Calu3 (cell line): ENCODE results near the gene CYP26A1. TPM values are rescaled to one million over a fixed set of nuclear protein-coding genes. Genes with fewer than 3 reads are reported as not detected.

Experiments
- BruUV-seq: library from RNA; stranded (reverse); fragments of 400-500 nt; replicated peaks from 2 replicates; lab custom pipeline; 2021; lab: Mats Ljungman, UMichigan
- CTCF ChIA-PET: fragments of 300-600 bp; sonication (Branson Sonifier 250); formaldehyde crosslinking; loops from one replicate; lab custom pipeline; 2022; ENCODE audit warnings: antibody characterized with exemption; lab: Charles Lee
- DNase-seq: peaks from one replicate; pipeline ENCODE4 v3.0.0; 2022
- H3K27ac Mint-ChIP-seq: one replicate; pipeline ENCODE4 v1.8.0; 2022; ENCODE audit warnings: mixed read lengths; ENCODE audit not compliant: unreplicated experiment
- H3K27me3 Mint-ChIP-seq: one replicate; pipeline ENCODE4 v1.8.0; 2022; ENCODE audit warnings: mixed read lengths; ENCODE audit not compliant: unreplicated experiment
- H3K36me3 Mint-ChIP-seq: one replicate; pipeline ENCODE4 v1.8.0; 2022; ENCODE audit warnings: mild to moderate bottlenecking, moderate library complexity, mixed read lengths; ENCODE audit not compliant: insufficient read depth, unreplicated experiment
- H3K4me1 Mint-ChIP-seq: one replicate; pipeline ENCODE4 v1.8.0; 2022; ENCODE audit warnings: mild to moderate bottlenecking, low read depth, mixed read lengths; ENCODE audit not compliant: unreplicated experiment
- H3K4me3 Mint-ChIP-seq: one replicate; pipeline ENCODE4 v1.8.0; 2022; ENCODE audit warnings: mild to moderate bottlenecking, low read depth, moderate library complexity, mixed read lengths; ENCODE audit not compliant: unreplicated experiment
- H3K9me3 Mint-ChIP-seq: one replicate; pipeline ENCODE4 v1.8.0; 2022; ENCODE audit warnings: low read depth, mixed read lengths; ENCODE audit not compliant: unreplicated experiment
- CTCF ChIP-seq: fragments of 200-600 bp; IDR thresholded peaks from one replicate; pipeline ENCODE4 v1.8.0; 2022; ENCODE audit warnings: antibody characterized with exemption; ENCODE audit not compliant: unreplicated experiment
- intact Hi-C: fragments of 100-400 bp; cut with micrococcal nuclease; formaldehyde crosslinking; loops from one replicate; pipeline ENCODE4 v1.10.0; 2022; ENCODE audit not compliant: unreplicated experiment
- total RNA-seq: library from RNA; stranded (reverse); gene quantifications from 2 replicates; pipeline ENCODE4 v1.2.3, GENCODE V29; 2022

Gene CYP26A1
- total RNA-seq, 1 experiment from 2014 or later, result 2.1 TPM

- Mint-ChIP-seq H3K4me3 (no peak overlapping the region), H3K27ac (no peak overlapping the region), H3K4me1 (peaks cover 16% of the 10 kb centered on the region)
Measured at GRCh38 chr10:93076871-93077270, 3.2 kb downstream of the CYP26A1 start.

GRCh38 chr10:93077860-93078337, 4.2 kb downstream of the CYP26A1 start:
- no peak for DNase-seq
- BruUV-seq, result no TSS peak
- no peak overlapping the region for H3K27ac Mint-ChIP-seq
- no peak overlapping the region for H3K4me3 Mint-ChIP-seq
- no peak for TF ChIP-seq CTCF
- H3K36me3 Mint-ChIP-seq, result peaks cover 17% of the 10 kb centered on the region
- peaks cover 10% of the 10 kb centered on the region for H3K27me3 Mint-ChIP-seq
- no peaks in the 10 kb centered on the region for H3K9me3 Mint-ChIP-seq
- intact Hi-C loops, result no loop called here
- peaks cover 17% of the 10 kb centered on the region for H3K4me1 Mint-ChIP-seq
- CTCF ChIA-PET, result no interaction called here

More at GRCh38 chr10:93076871-93077270, 3.2 kb downstream of the CYP26A1 start:
- no peak for DNase-seq
- H3K9me3 Mint-ChIP-seq, result no peaks in the 10 kb centered on the region
- H3K27me3 Mint-ChIP-seq, result peaks cover 10% of the 10 kb centered on the region
- H3K36me3 Mint-ChIP-seq, result peaks cover 27% of the 10 kb centered on the region
- CTCF ChIA-PET, result no interaction called here
- TF ChIP-seq CTCF, result no peak
- no TSS peak for BruUV-seq
- intact Hi-C loops, result no loop called here

DNA sequence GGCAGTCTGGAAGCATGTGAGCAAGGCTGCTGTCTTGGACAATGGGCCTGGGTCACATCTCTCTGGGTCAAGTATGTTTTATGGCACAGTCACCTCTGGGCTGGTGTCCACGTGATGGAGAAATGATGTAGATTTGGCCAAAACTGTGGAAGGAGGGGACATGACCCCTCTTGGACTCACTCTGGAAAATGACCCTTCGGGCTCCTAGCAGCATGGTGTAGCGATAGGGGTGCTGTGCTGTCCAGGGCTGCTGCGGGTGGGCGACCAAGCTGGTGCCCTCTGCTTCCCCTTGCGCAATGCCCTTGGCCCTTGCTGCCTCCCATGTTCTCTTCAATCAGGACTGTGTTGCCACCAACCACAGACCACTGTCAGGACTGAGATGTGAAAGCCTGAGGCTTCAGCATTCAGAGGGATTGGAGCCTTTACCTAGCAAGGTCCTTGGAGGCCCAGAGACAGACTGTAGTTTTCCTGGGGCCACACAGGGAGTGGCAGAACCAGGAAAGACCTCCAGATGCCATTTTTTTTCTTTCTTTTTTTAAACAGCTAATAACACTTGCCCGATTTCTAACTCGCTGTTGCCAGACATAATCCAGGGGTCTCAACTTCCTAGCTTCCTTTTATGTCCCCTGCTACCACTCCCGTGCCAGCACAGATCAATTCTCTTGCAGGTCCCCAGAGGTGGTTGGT, 6.1 kb downstream of the CYP26A1 start:
- CTCF ChIA-PET, result interaction anchor here (0.7 kb wide), 2 partner anchors 208 to 210 kb away, joined by 3 read pairs; no protein-coding TSS in a partner anchor

More for the DNA sequence above, 6.1 kb downstream of the CYP26A1 start:
- BruUV-seq, result no TSS peak
- no peak for TF ChIP-seq CTCF
- peaks cover 17% of the 10 kb centered on the region for H3K4me1 Mint-ChIP-seq
- intact Hi-C loops, result loop anchor here (1.0 kb wide), 1 partner anchor 209 kb away; no protein-coding TSS in a partner anchor
- no peak overlapping the region for H3K27ac Mint-ChIP-seq
- no peaks in the 10 kb centered on the region for H3K9me3 Mint-ChIP-seq
- H3K36me3 Mint-ChIP-seq, result no peaks in the 10 kb centered on the region
- H3K4me3 Mint-ChIP-seq, result no peak overlapping the region
- no peak for DNase-seq
- peaks cover under 1% of the 10 kb centered on the region for H3K27me3 Mint-ChIP-seq
